OCI-LY7 (cell line): ENCODE results near the gene DPYSL4. TPM values are rescaled to one million over a fixed set of nuclear protein-coding genes. Genes with fewer than 3 reads are reported as not detected.

Source experiments
- BruUV-seq: library from RNA; stranded (reverse); fragments of 400-500 nt; replicated peaks from 2 replicates; lab custom pipeline; 2021; lab: Mats Ljungman, UMichigan
- CTCF ChIA-PET: fragments of 300-600 bp; sonication (Branson Sonifier 250); formaldehyde crosslinking; loops from one replicate; lab custom pipeline; 2022; ENCODE audit warnings: antibody characterized with exemption; ENCODE audit not compliant: unreplicated experiment; lab: Charles Lee
- POLR2A ChIA-PET: fragments of 300-600 bp; sonication (Branson Sonifier 250); formaldehyde crosslinking; loops from one replicate; lab custom pipeline; 2022; ENCODE audit warnings: antibody characterized with exemption; lab: Charles Lee
- DNase-seq: peaks from one replicate; pipeline ENCODE4 v3.0.0-alpha.2; 2015; ENCODE audit warnings: low spot score
- H2AFZ ChIP-seq: fragments of 200-600 bp; sonication (generic), shearing (Covaris generic); 2 replicates; pipeline ENCODE4 v1.6.1; 2014; ENCODE audit warnings: mild to moderate bottlenecking, antibody characterized with exemption, low read length, moderate library complexity
- H3K27ac ChIP-seq: fragments of 200-600 bp; sonication (generic); 2 replicates; pipeline ENCODE4 v1.5.1; 2014; ENCODE audit warnings: mixed run types, low read depth, mild to moderate bottlenecking, moderate library complexity, low read length, inconsistent platforms; ENCODE audit not compliant: poor library complexity, severe bottlenecking
- H3K36me3 ChIP-seq: fragments of 200-600 bp; sonication (generic); 2 replicates; pipeline ENCODE4 v1.6.1; 2014; ENCODE audit warnings: mild to moderate bottlenecking, antibody characterized with exemption, low read length, moderate library complexity, mixed read lengths; ENCODE audit not compliant: insufficient read depth
- H3K4me1 ChIP-seq: fragments of 200-600 bp; sonication (generic); 2 replicates; pipeline ENCODE4 v1.5.1; 2014; ENCODE audit warnings: mild to moderate bottlenecking, low read length; ENCODE audit not compliant: insufficient read depth, poor library complexity, severe bottlenecking
- H3K4me2 ChIP-seq: fragments of 200-600 bp; sonication (generic); 2 replicates; pipeline ENCODE4 v1.6.1; 2014; ENCODE audit warnings: mild to moderate bottlenecking, low read length
- H3K4me3 ChIP-seq: fragments of 200-600 bp; sonication (generic); 2 replicates; pipeline ENCODE4 v1.5.1; 2014; ENCODE audit warnings: mild to moderate bottlenecking, low read depth, low read length; ENCODE audit not compliant: poor library complexity, severe bottlenecking
- H3K79me2 ChIP-seq: fragments of 200-600 bp; sonication (generic); 2 replicates; pipeline ENCODE4 v1.6.1; 2016; ENCODE audit warnings: low read depth, mild to moderate bottlenecking, low read length, moderate library complexity, mixed read lengths; ENCODE audit not compliant: insufficient read depth
- H3K9me2 ChIP-seq: fragments of 200-600 bp; sonication (generic); 2 replicates; pipeline ENCODE4 v1.6.1; 2016; ENCODE audit warnings: mild to moderate bottlenecking, low read length, mixed read lengths; ENCODE audit not compliant: insufficient read depth
- H3K9me3 ChIP-seq: fragments of 200-600 bp; sonication (generic); 2 replicates; pipeline ENCODE4 v1.6.1; 2014; ENCODE audit warnings: mild to moderate bottlenecking, mixed run types, low read length, mixed read lengths
- H4K20me1 ChIP-seq: fragments of 200-600 bp; sonication (generic); 2 replicates; pipeline ENCODE4 v1.6.1; 2014; ENCODE audit warnings: mild to moderate bottlenecking, antibody characterized with exemption, low read length, moderate library complexity, mixed read lengths; ENCODE audit not compliant: insufficient read depth
- EZH2phosphoT487 ChIP-seq: fragments of 200-600 bp; sonication (generic); IDR thresholded peaks from 2 replicates; pipeline ENCODE4 v1.6.1; 2018; ENCODE audit warnings: low read depth, borderline replicate concordance, mild to moderate bottlenecking, mixed run types, antibody characterized with exemption, low read length, moderate library complexity, mixed read lengths
- intact Hi-C: fragments of 100-400 bp; cut with micrococcal nuclease; formaldehyde crosslinking; loops from one replicate; pipeline ENCODE4 v1.10.0; 2022; ENCODE audit not compliant: unreplicated experiment
- total RNA-seq, 2 experiments: library from RNA; depleted of rRNA in 1 of 2; stranded (reverse); fragments of >200 nt in 1 of 2; shearing (Covaris generic) in 1 of 2; gene quantifications; 2 replicates each; pipeline ENCODE4 v1.2.3, GENCODE V29; 2014 to 2022
- TF ChIP-seq, protein P1 (sequence below): fragments of 200-600 bp; sonication (generic); conservative IDR thresholded peaks from 2 replicates; pipeline ENCODE4 v1.5.1; 2014; ENCODE audit warnings: mild to moderate bottlenecking, antibody characterized with exemption, low read length, moderate library complexity, mixed read lengths

DPYSL4 gene
- total RNA-seq, 2 experiments from 2014 or later, result not detected

DNA sequence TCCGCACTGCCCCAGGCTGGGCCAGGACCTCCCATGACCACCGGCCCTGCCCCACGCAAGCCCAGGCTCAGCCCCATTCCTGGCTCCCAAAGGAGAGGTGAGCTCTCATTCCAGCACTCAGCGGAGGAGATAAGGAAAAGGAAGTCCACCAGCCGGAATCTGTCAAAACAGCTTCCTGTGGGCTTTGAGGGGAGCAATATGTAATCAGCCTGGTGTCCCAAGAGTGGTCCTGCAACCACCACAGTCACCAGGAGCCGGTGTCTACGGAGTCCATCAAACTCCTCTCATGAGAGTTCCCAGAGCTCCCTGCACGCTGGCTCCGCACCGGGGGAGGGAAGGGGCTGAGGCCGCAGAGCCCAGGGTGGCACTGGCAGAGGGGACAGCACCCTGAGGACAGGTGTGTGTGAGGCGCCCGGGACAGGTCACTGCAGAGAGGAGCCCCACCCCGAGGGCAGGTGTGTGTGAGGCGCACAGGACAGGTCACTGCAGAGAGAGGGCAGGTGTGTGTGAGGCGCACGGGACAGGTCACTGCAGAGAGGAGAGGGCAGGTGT is 63.2 kb downstream of the DPYSL4 start:
- intact Hi-C loops, result no loop called here

DNA sequence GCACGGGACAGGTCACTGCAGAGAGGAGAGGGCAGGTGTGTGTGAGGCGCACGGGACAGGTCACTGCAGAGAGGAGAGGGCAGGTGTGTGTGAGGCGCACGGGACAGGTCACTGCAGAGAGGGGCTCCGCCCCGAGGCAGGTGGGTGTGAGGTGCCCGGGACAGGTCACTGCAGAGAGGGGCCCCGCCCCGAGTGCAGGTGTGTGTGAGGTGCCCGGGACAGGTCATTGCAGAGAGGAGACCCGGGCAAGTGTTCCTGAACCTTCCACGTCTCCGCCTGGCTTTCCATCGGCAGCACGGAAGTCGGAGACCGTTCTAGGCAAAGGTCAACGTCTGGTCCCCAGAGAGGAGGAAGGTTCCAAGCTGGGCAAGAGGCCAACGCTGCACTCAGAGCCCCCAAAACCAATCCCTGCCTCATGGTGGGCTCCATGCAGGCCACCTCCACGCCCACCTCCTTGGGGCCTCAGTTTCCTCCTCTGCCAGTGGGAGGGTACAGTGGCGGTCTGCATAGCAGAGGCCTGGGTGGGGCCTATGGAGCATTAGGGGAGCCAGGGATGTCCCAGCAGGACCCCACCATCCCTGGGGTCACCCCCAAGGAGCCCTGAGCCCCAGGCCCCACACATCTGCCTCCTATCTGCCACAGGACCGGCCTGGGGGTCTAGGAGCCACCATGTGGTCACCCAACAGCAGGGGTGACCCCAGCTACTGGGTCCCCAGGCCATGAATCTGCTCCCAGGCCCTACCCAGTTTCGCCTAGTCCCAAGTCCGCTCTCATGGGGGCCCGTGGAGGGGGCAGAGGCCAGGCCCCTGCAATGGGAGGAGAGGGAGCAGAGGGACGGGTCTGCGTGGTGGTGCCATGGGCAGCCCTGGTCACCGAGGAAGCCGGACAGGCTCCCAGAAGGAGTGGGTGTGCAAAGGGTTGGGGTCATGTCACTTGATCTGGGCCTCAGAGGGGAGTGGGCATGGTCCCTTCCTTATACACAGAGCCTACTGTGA is 64.0 kb downstream of the DPYSL4 start:
- no TSS peak for BruUV-seq
- DNase-seq, result no peak
- intact Hi-C loops, result no loop called here
- ChIA-PET POLR2A (no interaction called here), CTCF (no interaction called here)
- Histone ChIP-seq H3K79me2 (no peaks in the 10 kb centered on the region), H3K4me2 (no peak overlapping the region), H3K9me3 (no peaks in the 10 kb centered on the region), H3K27ac (no peak overlapping the region), H3K4me1 (no peaks in the 10 kb centered on the region), H3K9me2 (no peaks in the 10 kb centered on the region), H3K4me3 (no peak overlapping the region), H3K36me3 (no peaks in the 10 kb centered on the region), H2AFZ (no peak overlapping the region), H4K20me1 (no peaks in the 10 kb centered on the region)
- TF ChIP-seq EZH2phosphoT487, result no peak
- TF ChIP-seq, protein P1, sequence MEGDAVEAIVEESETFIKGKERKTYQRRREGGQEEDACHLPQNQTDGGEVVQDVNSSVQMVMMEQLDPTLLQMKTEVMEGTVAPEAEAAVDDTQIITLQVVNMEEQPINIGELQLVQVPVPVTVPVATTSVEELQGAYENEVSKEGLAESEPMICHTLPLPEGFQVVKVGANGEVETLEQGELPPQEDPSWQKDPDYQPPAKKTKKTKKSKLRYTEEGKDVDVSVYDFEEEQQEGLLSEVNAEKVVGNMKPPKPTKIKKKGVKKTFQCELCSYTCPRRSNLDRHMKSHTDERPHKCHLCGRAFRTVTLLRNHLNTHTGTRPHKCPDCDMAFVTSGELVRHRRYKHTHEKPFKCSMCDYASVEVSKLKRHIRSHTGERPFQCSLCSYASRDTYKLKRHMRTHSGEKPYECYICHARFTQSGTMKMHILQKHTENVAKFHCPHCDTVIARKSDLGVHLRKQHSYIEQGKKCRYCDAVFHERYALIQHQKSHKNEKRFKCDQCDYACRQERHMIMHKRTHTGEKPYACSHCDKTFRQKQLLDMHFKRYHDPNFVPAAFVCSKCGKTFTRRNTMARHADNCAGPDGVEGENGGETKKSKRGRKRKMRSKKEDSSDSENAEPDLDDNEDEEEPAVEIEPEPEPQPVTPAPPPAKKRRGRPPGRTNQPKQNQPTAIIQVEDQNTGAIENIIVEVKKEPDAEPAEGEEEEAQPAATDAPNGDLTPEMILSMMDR, result no peak

More for the DNA sequence above, 63.2 kb downstream of the DPYSL4 start:
- no peaks in the 10 kb centered on the region for H3K9me2 ChIP-seq
- no peak overlapping the region for H3K4me3 ChIP-seq
- no peaks in the 10 kb centered on the region for H4K20me1 ChIP-seq
- H3K4me2 ChIP-seq, result no peak overlapping the region
- H3K79me2 ChIP-seq, result no peaks in the 10 kb centered on the region
- TF ChIP-seq, protein P1, result no peak
- TF ChIP-seq EZH2phosphoT487, result no peak
- ChIA-PET CTCF (no interaction called here), POLR2A (no interaction called here)
- H2AFZ ChIP-seq, result no peak overlapping the region
- no peaks in the 10 kb centered on the region for H3K9me3 ChIP-seq
- BruUV-seq, result no TSS peak
- H3K36me3 ChIP-seq, result no peaks in the 10 kb centered on the region
- DNase-seq, result no peak
- no peaks in the 10 kb centered on the region for H3K4me1 ChIP-seq
- no peak overlapping the region for H3K27ac ChIP-seq

DNA sequence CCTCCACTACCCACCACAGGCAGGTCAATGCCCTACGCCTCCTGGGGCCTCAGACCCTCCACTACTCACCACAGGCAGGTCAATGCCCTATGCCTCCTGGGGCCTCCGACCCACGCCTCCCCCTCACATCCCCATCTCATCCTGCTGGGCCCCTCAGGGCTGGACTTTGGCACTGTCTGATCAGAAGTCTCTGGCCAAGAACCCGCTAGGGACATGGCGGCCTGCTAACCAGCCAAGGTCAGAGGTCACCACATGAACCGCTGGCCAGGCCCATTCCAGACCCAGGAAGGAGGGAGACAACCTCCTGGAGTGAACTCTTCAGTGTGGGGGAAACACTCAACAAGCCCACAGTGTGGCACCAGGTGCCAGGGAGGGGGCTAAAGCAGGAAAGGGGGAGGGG is 65.2 kb downstream of the DPYSL4 start:
- no peak overlapping the region for H3K4me3 ChIP-seq
- no peak overlapping the region for H3K4me2 ChIP-seq
- H2AFZ ChIP-seq, result no peak overlapping the region
- ChIA-PET POLR2A (no interaction called here), CTCF (no interaction called here)
- no peak for DNase-seq
- no peaks in the 10 kb centered on the region for H3K4me1 ChIP-seq
- BruUV-seq, result no TSS peak
- H3K9me2 ChIP-seq, result no peaks in the 10 kb centered on the region
- H4K20me1 ChIP-seq, result no peaks in the 10 kb centered on the region
- H3K36me3 ChIP-seq, result no peaks in the 10 kb centered on the region
- no peak overlapping the region for H3K27ac ChIP-seq
- H3K9me3 ChIP-seq, result no peaks in the 10 kb centered on the region
- intact Hi-C loops, result no loop called here
- TF ChIP-seq, protein P1, result no peak
- TF ChIP-seq EZH2phosphoT487, result no peak
- no peaks in the 10 kb centered on the region for H3K79me2 ChIP-seq
